Chondrocyte (in vitro differentiated cells): ENCODE measurements around the gene EPHA4. TPM values are rescaled to one million over a fixed set of nuclear protein-coding genes. Genes with fewer than 3 reads are reported as not detected.

ENCODE experiments used
- DNase-seq: peaks from one replicate; pipeline ENCODE4 v3.0.0; 2021; ENCODE audit warnings: mixed read lengths, low spot score
- H3K27ac Mint-ChIP-seq: one replicate; pipeline ENCODE4 v1.8.0; 2021; ENCODE audit warnings: mild to moderate bottlenecking, moderate library complexity, mixed read lengths; ENCODE audit not compliant: unreplicated experiment
- H3K27me3 Mint-ChIP-seq: 2 replicates; pipeline ENCODE4 v1.8.0; 2021; ENCODE audit warnings: low read depth, mixed read lengths
- H3K36me3 Mint-ChIP-seq: 2 replicates; pipeline ENCODE4 v1.8.0; 2021; ENCODE audit warnings: low read depth, mixed read lengths
- H3K4me1 Mint-ChIP-seq: 2 replicates; pipeline ENCODE4 v1.8.0; 2021; ENCODE audit warnings: low read depth, mild to moderate bottlenecking, mixed read lengths
- H3K4me3 Mint-ChIP-seq: one replicate; pipeline ENCODE4 v1.8.0; 2021; ENCODE audit warnings: mild to moderate bottlenecking, moderate library complexity, mixed read lengths; ENCODE audit not compliant: unreplicated experiment
- H3K9me3 Mint-ChIP-seq: 2 replicates; pipeline ENCODE4 v1.8.0; 2021; ENCODE audit warnings: low read depth, mixed read lengths
- CTCF ChIP-seq: fragments of 200-600 bp; sonication (generic); IDR thresholded peaks from 2 replicates; pipeline ENCODE4 v1.5.0; 2021; ENCODE audit warnings: antibody characterized with exemption, mild to moderate bottlenecking, moderate library complexity
- total RNA-seq: library from RNA; stranded (reverse); gene quantifications from 3 replicates; pipeline ENCODE4 v1.2.1, GENCODE V29; 2021

Gene EPHA4
- total RNA-seq, 1 donor from 2014 or later = 3.9 TPM

- Mint-ChIP-seq H3K36me3 (no peaks in the 10 kb centered on the region), H3K4me3 (no peak overlapping the region), H3K27me3 (no peaks in the 10 kb centered on the region), H3K9me3 (no peaks in the 10 kb centered on the region), H3K4me1 (peaks cover 12% of the 10 kb centered on the region), H3K27ac (no peak overlapping the region)
- no peak for DNase-seq
- no peak for TF ChIP-seq CTCF
Measured at GRCh38 chr2:221533299-221533698, 38.8 kb downstream of the EPHA4 start.

- Mint-ChIP-seq H3K36me3 (no peaks in the 10 kb centered on the region), H3K4me3 (no peak overlapping the region), H3K27me3 (no peaks in the 10 kb centered on the region), H3K27ac (no peak overlapping the region), H3K4me1 (peaks cover 14% of the 10 kb centered on the region), H3K9me3 (no peaks in the 10 kb centered on the region)
- TF ChIP-seq CTCF = no peak
- DNase-seq = no peak
Measured at GRCh38 chr2:221532641-221533040, 39.5 kb downstream of the EPHA4 start.

- H3K9me3 Mint-ChIP-seq = no peaks in the 10 kb centered on the region
- H3K36me3 Mint-ChIP-seq = no peaks in the 10 kb centered on the region
- no peak overlapping the region for H3K4me3 Mint-ChIP-seq
- no peak for TF ChIP-seq CTCF
- no peak overlapping the region for H3K27ac Mint-ChIP-seq
- H3K4me1 Mint-ChIP-seq = peaks cover 14% of the 10 kb centered on the region
- no peaks in the 10 kb centered on the region for H3K27me3 Mint-ChIP-seq
- no peak for DNase-seq
Measured at GRCh38 chr2:221530653-221531037, 41.5 kb downstream of the EPHA4 start.

GRCh38 chr2:221529943-221530652, 42.0 kb downstream of the EPHA4 start:
- Mint-ChIP-seq H3K36me3 (no peaks in the 10 kb centered on the region), H3K27ac (peak overlapping the region; percentile 0), H3K4me1 (peaks cover 14% of the 10 kb centered on the region), H3K9me3 (no peaks in the 10 kb centered on the region), H3K4me3 (no peak overlapping the region), H3K27me3 (no peaks in the 10 kb centered on the region)
- TF ChIP-seq CTCF = no peak
- DNase-seq = no peak

GRCh38 chr2:221529177-221529942, 42.7 kb downstream of the EPHA4 start:
- TF ChIP-seq CTCF = no peak
- no peak for DNase-seq
- Mint-ChIP-seq H3K27me3 (no peaks in the 10 kb centered on the region), H3K4me3 (no peak overlapping the region), H3K4me1 (peaks cover 14% of the 10 kb centered on the region), H3K27ac (peak overlapping the region; percentile 0), H3K9me3 (no peaks in the 10 kb centered on the region), H3K36me3 (no peaks in the 10 kb centered on the region)
